A549 (cell line): Measurements from ENCODE around the gene KIF5A. TPM values are rescaled to one million over a fixed set of nuclear protein-coding genes. Genes with fewer than 3 reads are reported as not detected.

ENCODE experiments used
- ATAC-seq, 2 experiments: fragments of 200-7000 bp in 1 of 2; fragments of >200 bp in 1 of 2; cut with Nextera tagmentation in 1 of 2; cut with Tn5 transposase in 1 of 2; 3 replicates each; pipeline versions ENCODE4 v1.8.0 to v1.9.1; 2018 to 2020; ENCODE audit warnings: mild to moderate bottlenecking in 1 of 2, moderate library complexity in 1 of 2
- CTCF ChIA-PET: fragments of 300-600 bp; sonication (Branson Sonifier 250); formaldehyde crosslinking; extraction: SDS; loops from one replicate; lab custom pipeline; 2021; ENCODE audit warnings: antibody characterized with exemption, inconsistent platforms; lab: Yijun Ruan, JAX
- POLR2A ChIA-PET: fragments of 350-600 bp; formaldehyde crosslinking; extraction: SDS; loops from one replicate; lab custom pipeline; 2021; ENCODE audit warnings: antibody characterized with exemption, inconsistent platforms; lab: Yijun Ruan, JAX
- DNase-seq, 2 experiments: peaks; one replicate each; pipeline versions ENCODE4 v3.0.0 to v3.0.0-alpha.2; 2011 to 2016; ENCODE audit warnings: low read depth in 1 of 2, low spot score in 1 of 2
- FAIRE-seq: peaks from 2 replicates; lab custom pipeline; 2011; peaks lifted over from hg19 to GRCh38; lab: Jason Lieb, UNC
- H3K27ac ChIP-seq, 2 experiments: fragments of >200 bp; sonication (Bioruptor Twin); formaldehyde crosslinking; 3 replicates each; pipeline ENCODE4 v1.5.1; 2016 to 2017
- H3K4me1 ChIP-seq: fragments of >200 bp; sonication (Bioruptor Twin); formaldehyde crosslinking; 3 replicates; pipeline ENCODE4 v1.6.1; 2016
- H3K4me2 ChIP-seq: fragments of >200 bp; sonication (Bioruptor Twin); formaldehyde crosslinking; 3 replicates; pipeline ENCODE4 v1.6.1; 2016
- H3K4me3 ChIP-seq: fragments of >200 bp; sonication (Bioruptor Twin); formaldehyde crosslinking; 3 replicates; pipeline ENCODE4 v1.5.1; 2016
- H3K9me3 ChIP-seq: fragments of >200 bp; sonication (Bioruptor Twin); formaldehyde crosslinking; 3 replicates; pipeline ENCODE4 v1.6.1; 2016
- CBX8 ChIP-seq: fragments of 200-600 bp; sonication (generic); IDR thresholded peaks from 2 replicates; pipeline ENCODE4 v1.6.1; 2016
- CHD4 ChIP-seq: fragments of 200-600 bp; sonication (generic); IDR thresholded peaks from 2 replicates; pipeline ENCODE4 v1.6.1; 2016; ENCODE audit warnings: antibody characterized with exemption, mild to moderate bottlenecking, borderline replicate concordance
- EP300 ChIP-seq, 2 experiments: fragments of >200 bp; sonication (Bioruptor Twin); formaldehyde crosslinking; IDR thresholded peaks; 2 replicates in 1 of 2; 3 replicates in 1 of 2; pipeline ENCODE4 v1.6.1; 2016 to 2017
- FOSL2 ChIP-seq, 2 experiments: fragments of 450-650 bp in 1 of 2; fragments of >200 bp in 1 of 2; sonication (Bioruptor Twin) in 1 of 2; formaldehyde crosslinking; IDR thresholded peaks; 2 replicates each; pipeline versions ENCODE4 v1.5.0 to v1.6.1; 2016 to 2020; ENCODE audit warnings: mild to moderate bottlenecking in 1 of 2, moderate library complexity in 1 of 2
- GATA3 ChIP-seq: IDR thresholded peaks from 2 replicates; pipeline ENCODE4 v1.6.1; 2012; ENCODE audit warnings: borderline replicate concordance
- KDM5A ChIP-seq: fragments of 200-600 bp; sonication (generic); IDR thresholded peaks from 2 replicates; pipeline ENCODE4 v1.6.1; 2016; ENCODE audit warnings: antibody characterized with exemption, mild to moderate bottlenecking
- NFE2L2 ChIP-seq: fragments of 150-350 bp; conservative IDR thresholded peaks from 2 replicates; pipeline ENCODE4 v1.6.1; 2014; ENCODE audit warnings: low read length
- PHF8 ChIP-seq: fragments of 200-600 bp; sonication (generic); IDR thresholded peaks from 2 replicates; pipeline ENCODE4 v1.6.1; 2016; ENCODE audit warnings: low read depth, mild to moderate bottlenecking, antibody characterized with exemption, moderate library complexity, borderline replicate concordance
- RAD21 ChIP-seq, 2 experiments: fragments of >200 bp in 1 of 2; sonication (Bioruptor Twin) in 1 of 2; formaldehyde crosslinking in 1 of 2; IDR thresholded peaks in 1 of 2; conservative IDR thresholded peaks in 1 of 2; 2 replicates in 1 of 2; 3 replicates in 1 of 2; pipeline ENCODE4 v1.6.1; 2012 to 2018; ENCODE audit warnings: inconsistent platforms in 1 of 2
- RCOR1 ChIP-seq: fragments of 150-350 bp; IDR thresholded peaks from 2 replicates; pipeline ENCODE4 v1.6.1; 2014; ENCODE audit warnings: antibody characterized with exemption, low read length, low read depth
- REST ChIP-seq: fragments of 200-600 bp; sonication (generic); IDR thresholded peaks from 2 replicates; pipeline ENCODE4 v1.6.1; 2016; ENCODE audit warnings: antibody characterized with exemption, mild to moderate bottlenecking, moderate library complexity
- SREBF2 ChIP-seq: fragments of 450-650 bp; IDR thresholded peaks from 2 replicates; pipeline ENCODE4 v1.6.1; 2014; ENCODE audit warnings: mild to moderate bottlenecking, moderate library complexity
- TFCP2L1 ChIP-seq: fragments of 250-450 bp; sonication (Bioruptor Pico); IDR thresholded peaks from 2 replicates; pipeline ENCODE4 v1.5.0; 2021; ENCODE audit warnings: mild to moderate bottlenecking
- USF2 ChIP-seq: fragments of 450-650 bp; IDR thresholded peaks from 2 replicates; pipeline ENCODE4 v1.6.1; 2014; ENCODE audit warnings: antibody characterized with exemption
- ZC3H11A ChIP-seq: fragments of 450-650 bp; IDR thresholded peaks from 2 replicates; pipeline ENCODE4 v1.6.1; 2014; ENCODE audit warnings: antibody characterized with exemption, mild to moderate bottlenecking
- ZNF302 ChIP-seq: fragments of 250-450 bp; sonication (Bioruptor Pico); IDR thresholded peaks from 2 replicates; pipeline ENCODE4 v1.9.0; 2021; ENCODE audit warnings: inconsistent platforms, mild to moderate bottlenecking, moderate library complexity
- WGBS: methylation state at CpG from one replicate; pipeline ENCODE4 v1.1.6; 2017; ENCODE audit errors: missing lambda C conversion rate; 5-methylcytosine and 5-hydroxymethylcytosine counted together
- polyA plus RNA-seq, 4 experiments: library from polyadenylated mRNA; depleted of rRNA in 3 of 4; stranded (reverse); fragments of >200 nt; fragmentation: RNase III in 1 of 4; extraction: RNeasy Plus Mini Kit Qiagen cat#74134 plus additional on column Dnase treatment in 1 of 4; gene quantifications; 2 replicates in 3 of 4; 3 replicates in 1 of 4; pipeline ENCODE4 v1.2.3, GENCODE V29; 2011 to 2017
- TF ChIP-seq, protein P1 (sequence below): fragments of 150-350 bp; IDR thresholded peaks from 2 replicates; pipeline ENCODE4 v1.6.1; 2014; ENCODE audit warnings: low read depth, mild to moderate bottlenecking, low read length
- TF ChIP-seq, protein P2 (sequence below): fragments of 250-450 bp; sonication (Bioruptor Pico); IDR thresholded peaks from 2 replicates; pipeline ENCODE4 v1.5.0; 2020; ENCODE audit warnings: low read depth, mild to moderate bottlenecking, moderate library complexity
- TF ChIP-seq, protein P3 (sequence below): fragments of 250-450 bp; sonication (Bioruptor Pico); IDR thresholded peaks from 2 replicates; pipeline ENCODE4 v1.5.0; 2021; ENCODE audit warnings: mild to moderate bottlenecking, moderate library complexity, borderline replicate concordance
- TF ChIP-seq, protein P4 (sequence below): fragments of >200 bp; sonication (Bioruptor Twin); formaldehyde crosslinking; IDR thresholded peaks from 3 replicates; pipeline ENCODE4 v1.5.1; 2016

The KIF5A gene
- polyA plus RNA-seq, 2 of the 4 experiments (the other 2 are of a cell fraction), result 0.61 to 0.89 TPM

GRCh38 chr12:57568838-57569237 lies 19.0 kb downstream of the KIF5A start:
- CTCF ChIA-PET, result interaction anchor here (1.0 to 9.3 kb wide), 2 partner anchors 15 to 168 kb away, joined by 3 to 104 read pairs; no protein-coding TSS in a partner anchor

More at GRCh38 chr12:57568838-57569237, 19.0 kb downstream of the KIF5A start:
- WGBS, result 43% methylated on average over 6 of the region's 6 CpGs
- TF ChIP-seq REST (no peak), CHD4 (no peak), EP300 (IDR thresholded peaks at IDR 0.05) (no peak), USF2 (no peak), PHF8 (no peak), CBX8 (no peak), FOSL2 (IDR thresholded peaks at IDR 0.05) (no peak), FOSL2 (CRISPR knock-in tag; IDR thresholded peaks at IDR 0.05) (no peak), GATA3 (no peak), SREBF2 (no peak), ZNF302 (no peak), TFCP2L1 (CRISPR knock-in tag) (no peak), RCOR1 (no peak), KDM5A (no peak), NFE2L2 (no peak), RAD21 (conservative IDR thresholded peaks at IDR 0.05 in 1 of 2, IDR thresholded peaks at IDR 0.05 in 1 of 2) (no peak), ZC3H11A (no peak)
- TF ChIP-seq, protein P1, sequence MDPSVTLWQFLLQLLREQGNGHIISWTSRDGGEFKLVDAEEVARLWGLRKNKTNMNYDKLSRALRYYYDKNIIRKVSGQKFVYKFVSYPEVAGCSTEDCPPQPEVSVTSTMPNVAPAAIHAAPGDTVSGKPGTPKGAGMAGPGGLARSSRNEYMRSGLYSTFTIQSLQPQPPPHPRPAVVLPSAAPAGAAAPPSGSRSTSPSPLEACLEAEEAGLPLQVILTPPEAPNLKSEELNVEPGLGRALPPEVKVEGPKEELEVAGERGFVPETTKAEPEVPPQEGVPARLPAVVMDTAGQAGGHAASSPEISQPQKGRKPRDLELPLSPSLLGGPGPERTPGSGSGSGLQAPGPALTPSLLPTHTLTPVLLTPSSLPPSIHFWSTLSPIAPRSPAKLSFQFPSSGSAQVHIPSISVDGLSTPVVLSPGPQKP, result no peak
- TF ChIP-seq, protein P2, sequence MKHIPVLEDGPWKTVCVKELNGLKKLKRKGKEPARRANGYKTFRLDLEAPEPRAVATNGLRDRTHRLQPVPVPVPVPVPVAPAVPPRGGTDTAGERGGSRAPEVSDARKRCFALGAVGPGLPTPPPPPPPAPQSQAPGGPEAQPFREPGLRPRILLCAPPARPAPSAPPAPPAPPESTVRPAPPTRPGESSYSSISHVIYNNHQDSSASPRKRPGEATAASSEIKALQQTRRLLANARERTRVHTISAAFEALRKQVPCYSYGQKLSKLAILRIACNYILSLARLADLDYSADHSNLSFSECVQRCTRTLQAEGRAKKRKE (CRISPR knock-in tag), result no peak
- TF ChIP-seq, protein P3, sequence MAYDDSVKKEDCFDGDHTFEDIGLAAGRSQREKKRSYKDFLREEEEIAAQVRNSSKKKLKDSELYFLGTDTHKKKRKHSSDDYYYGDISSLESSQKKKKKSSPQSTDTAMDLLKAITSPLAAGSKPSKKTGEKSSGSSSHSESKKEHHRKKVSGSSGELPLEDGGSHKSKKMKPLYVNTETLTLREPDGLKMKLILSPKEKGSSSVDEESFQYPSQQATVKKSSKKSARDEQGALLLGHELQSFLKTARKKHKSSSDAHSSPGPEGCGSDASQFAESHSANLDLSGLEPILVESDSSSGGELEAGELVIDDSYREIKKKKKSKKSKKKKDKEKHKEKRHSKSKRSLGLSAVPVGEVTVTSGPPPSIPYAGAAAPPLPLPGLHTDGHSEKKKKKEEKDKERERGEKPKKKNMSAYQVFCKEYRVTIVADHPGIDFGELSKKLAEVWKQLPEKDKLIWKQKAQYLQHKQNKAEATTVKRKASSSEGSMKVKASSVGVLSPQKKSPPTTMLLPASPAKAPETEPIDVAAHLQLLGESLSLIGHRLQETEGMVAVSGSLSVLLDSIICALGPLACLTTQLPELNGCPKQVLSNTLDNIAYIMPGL (CRISPR knock-in tag), result no peak
- TF ChIP-seq, protein P4, sequence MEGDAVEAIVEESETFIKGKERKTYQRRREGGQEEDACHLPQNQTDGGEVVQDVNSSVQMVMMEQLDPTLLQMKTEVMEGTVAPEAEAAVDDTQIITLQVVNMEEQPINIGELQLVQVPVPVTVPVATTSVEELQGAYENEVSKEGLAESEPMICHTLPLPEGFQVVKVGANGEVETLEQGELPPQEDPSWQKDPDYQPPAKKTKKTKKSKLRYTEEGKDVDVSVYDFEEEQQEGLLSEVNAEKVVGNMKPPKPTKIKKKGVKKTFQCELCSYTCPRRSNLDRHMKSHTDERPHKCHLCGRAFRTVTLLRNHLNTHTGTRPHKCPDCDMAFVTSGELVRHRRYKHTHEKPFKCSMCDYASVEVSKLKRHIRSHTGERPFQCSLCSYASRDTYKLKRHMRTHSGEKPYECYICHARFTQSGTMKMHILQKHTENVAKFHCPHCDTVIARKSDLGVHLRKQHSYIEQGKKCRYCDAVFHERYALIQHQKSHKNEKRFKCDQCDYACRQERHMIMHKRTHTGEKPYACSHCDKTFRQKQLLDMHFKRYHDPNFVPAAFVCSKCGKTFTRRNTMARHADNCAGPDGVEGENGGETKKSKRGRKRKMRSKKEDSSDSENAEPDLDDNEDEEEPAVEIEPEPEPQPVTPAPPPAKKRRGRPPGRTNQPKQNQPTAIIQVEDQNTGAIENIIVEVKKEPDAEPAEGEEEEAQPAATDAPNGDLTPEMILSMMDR, result no peak
- Histone ChIP-seq H3K4me3 (no peak overlapping the region), H3K4me1 (no peaks in the 10 kb centered on the region), H3K27ac (no peak overlapping the region), H3K4me2 (no peak overlapping the region), H3K9me3 (no peaks in the 10 kb centered on the region)
- POLR2A ChIA-PET, result no interaction called here
- no peak for FAIRE-seq
- ATAC-seq, result no peak; a peak in 2 of 6 replicates
- DNase-seq, result no peak
